HepG2 (cell line): ENCODE measurements around the gene TSPAN31. TPM values are rescaled to one million over a fixed set of nuclear protein-coding genes. Genes with fewer than 3 reads are reported as not detected.
A peak's percentile ranks its signal among the peaks of the same experiment; 100 is the strongest.

ENCODE experiments used
- MATR3 ChIP-seq: sonication (generic); formaldehyde crosslinking; IDR thresholded peaks from 2 replicates; pipeline ENCODE4 v1.4.0; 2020; ENCODE audit warnings: missing genetic modification reagents
- MED13 ChIP-seq: sonication (generic); formaldehyde crosslinking; IDR thresholded peaks from 2 replicates; pipeline ENCODE4 v1.5.0; 2020; ENCODE audit warnings: missing genetic modification reagents
- MNT ChIP-seq: fragments of 450-650 bp; IDR thresholded peaks from 2 replicates; pipeline ENCODE4 v1.6.1; 2016
- NFKB2 ChIP-seq: sonication (generic); formaldehyde crosslinking; IDR thresholded peaks from 2 replicates; pipeline ENCODE4 v1.4.0; 2020; ENCODE audit warnings: missing genetic modification reagents, borderline replicate concordance
- RBM22 ChIP-seq: fragments of 200-400 bp; formaldehyde crosslinking; optimal IDR thresholded peaks from 2 replicates; pipeline ENCODE3; 2017; ENCODE audit warnings: mild to moderate bottlenecking, low read length, moderate library complexity
- RFXAP ChIP-seq: sonication (generic); formaldehyde crosslinking; IDR thresholded peaks from 2 replicates; pipeline ENCODE4 v1.4.0; 2020; ENCODE audit warnings: missing genetic modification reagents, borderline replicate concordance
- SIN3B ChIP-seq: fragments of 150-350 bp; IDR thresholded peaks from 2 replicates; pipeline ENCODE4 v1.6.1; 2014; ENCODE audit warnings: low read length
- SNAPC4 ChIP-seq: sonication (generic); formaldehyde crosslinking; IDR thresholded peaks from 2 replicates; pipeline ENCODE4 v1.4.0; 2020; ENCODE audit warnings: mild to moderate bottlenecking, missing genetic modification reagents
- SRF ChIP-seq: IDR thresholded peaks from 2 replicates; pipeline ENCODE4 v1.6.1; 2011; ENCODE audit warnings: mild to moderate bottlenecking, low read depth, low read length, moderate library complexity
- SRSF1 ChIP-seq: fragments of 200-400 bp; formaldehyde crosslinking; optimal IDR thresholded peaks from 2 replicates; pipeline ENCODE3; 2017; ENCODE audit warnings: mild to moderate bottlenecking, low read depth, low read length, moderate library complexity
- ZNF101 ChIP-seq: sonication (generic); formaldehyde crosslinking; IDR thresholded peaks from 2 replicates; pipeline ENCODE4 v1.4.0; 2020; ENCODE audit warnings: mild to moderate bottlenecking, low read depth, missing genetic modification reagents, borderline replicate concordance
- ZNF615 ChIP-seq: sonication (generic); formaldehyde crosslinking; IDR thresholded peaks from 2 replicates; pipeline ENCODE4 v1.5.0; 2020; ENCODE audit warnings: mild to moderate bottlenecking, missing genetic modification reagents, borderline replicate concordance
- ZNF646 ChIP-seq: sonication (generic); formaldehyde crosslinking; IDR thresholded peaks from 2 replicates; pipeline ENCODE4 v1.9.0; 2021; ENCODE audit warnings: mild to moderate bottlenecking, missing genetic modification reagents
- ZNF670 ChIP-seq: sonication (generic); formaldehyde crosslinking; IDR thresholded peaks from 2 replicates; pipeline ENCODE4 v1.8.0; 2022; ENCODE audit warnings: mild to moderate bottlenecking, missing genetic modification reagents, borderline replicate concordance
- ZZZ3 ChIP-seq: sonication (generic); formaldehyde crosslinking; IDR thresholded peaks from 2 replicates; pipeline ENCODE4 v1.4.0; 2020; ENCODE audit warnings: missing genetic modification reagents, mild to moderate bottlenecking, borderline replicate concordance
- polyA plus RNA-seq, 8 experiments: library from polyadenylated mRNA; depleted of rRNA in 3 of 8; stranded (reverse) in 7 of 8; unstranded in 1 of 8; fragments of >200 nt; fragmentation: Illumina TruSeq in 4 of 8; extraction: Trizol in 4 of 8; gene quantifications; 2 replicates each; pipeline versions ENCODE4 v1.2.1 to v1.2.3, GENCODE V29; 2011 to 2016; ENCODE audit warnings: low read depth in 4 of 8, missing spikeins in 1 of 8, mixed read lengths in 1 of 8; ENCODE audit not compliant: insufficient read depth in 1 of 8
- total RNA-seq, 5 experiments: library from RNA; depleted of rRNA; stranded (reverse); fragments of >200 nt; fragmentation: Illumina TruSeq; extraction: Trizol; gene quantifications; 2 replicates each; pipeline ENCODE4 v1.2.3, GENCODE V29; 2016; ENCODE audit warnings: low read depth in 1 of 5

TSPAN31 gene
- total and polyA plus RNA-seq, 2 of the 13 experiments (the other 11 are each of a cell fraction or from before 2014, with no cell fraction given): 10.4 to 24.6 TPM

GRCh38 chr12:57782608-57783465 lies 38.0 kb downstream of the TSPAN31 start, which contains the start of gene TSFM (continued):
- TF ChIP-seq ZNF646 (CRISPR knock-in tag): no peak
- peak; percentile 48 for TF ChIP-seq MNT
- TF ChIP-seq RBM22: no peak
- TF ChIP-seq SRF: peak; percentile 11; the same call in 1 of the 2 replicates
- TF ChIP-seq SRSF1: no peak
- TF ChIP-seq ZNF101 (CRISPR knock-in tag): no peak; the same call in 1 of the 2 replicates
- TF ChIP-seq ZNF615 (CRISPR knock-in tag): peak; percentile 81; the same call in 1 of the 2 replicates
- TF ChIP-seq NFKB2 (CRISPR knock-in tag): peak; percentile 94
- TF ChIP-seq MATR3 (CRISPR knock-in tag): no peak
- TF ChIP-seq MED13 (CRISPR knock-in tag): peak; percentile 51; the same call in 1 of the 2 replicates
- TF ChIP-seq SIN3B: peak; percentile 80; the same call in 1 of the 2 replicates
- TF ChIP-seq SNAPC4 (CRISPR knock-in tag): peak; percentile 89; the same call in 1 of the 2 replicates
- TF ChIP-seq ZNF670: peak; percentile 59; the same call in 1 of the 2 replicates
- no peak; the same call in 1 of the 2 replicates for TF ChIP-seq ZZZ3 (CRISPR knock-in tag)
- TF ChIP-seq RFXAP: peak; percentile 86
